Stimulated activated CD4-positive, alpha-beta T cell treated with anti-CD3 and anti-CD28 coated beads, Interleukin-12 subunit alpha, Interleukin-12 subunit beta, amount 100 ng/mL, for 48 hours (primary cell): ENCODE results near the gene SPAG7.

ENCODE experiments used
- DNase-seq, 3 donors: peaks; one replicate each; pipeline ENCODE4 v3.0.0-alpha.2; 2020; ENCODE audit warnings: low read depth in 2 of 3, low spot score in 1 of 3

SPAG7 gene

DNA sequence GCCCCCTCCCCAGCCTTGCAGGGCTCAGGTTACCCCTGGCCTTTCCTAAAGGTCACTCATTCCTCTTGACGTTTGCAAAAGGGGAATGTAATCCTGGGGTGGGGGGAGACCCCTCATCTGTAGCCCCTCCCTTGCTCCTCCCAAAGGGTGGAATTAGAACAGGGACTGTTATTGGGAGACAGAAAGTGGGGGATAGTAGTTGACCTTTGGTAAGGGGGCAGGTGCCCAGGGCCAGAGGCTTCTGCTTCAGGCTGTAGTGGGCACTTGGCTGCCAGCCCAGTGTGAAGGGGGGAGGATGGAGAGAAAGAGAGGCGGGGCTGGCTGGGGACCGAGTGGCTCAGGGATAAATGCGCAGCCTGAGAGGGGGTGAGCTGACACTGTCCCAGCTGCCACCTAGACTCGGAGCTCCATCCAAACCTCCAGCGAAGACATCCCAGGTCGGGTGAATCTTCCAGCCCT lies 16.8 kb downstream of the SPAG7 start, which contains the start of gene ENO3:
Gene ENO3, plus strand, starts transcription at position 374 of the 459 bp plus-strand sequence. CDS start 711 bp downstream, outside the sequence.
- no peak for DNase-seq

DNA sequence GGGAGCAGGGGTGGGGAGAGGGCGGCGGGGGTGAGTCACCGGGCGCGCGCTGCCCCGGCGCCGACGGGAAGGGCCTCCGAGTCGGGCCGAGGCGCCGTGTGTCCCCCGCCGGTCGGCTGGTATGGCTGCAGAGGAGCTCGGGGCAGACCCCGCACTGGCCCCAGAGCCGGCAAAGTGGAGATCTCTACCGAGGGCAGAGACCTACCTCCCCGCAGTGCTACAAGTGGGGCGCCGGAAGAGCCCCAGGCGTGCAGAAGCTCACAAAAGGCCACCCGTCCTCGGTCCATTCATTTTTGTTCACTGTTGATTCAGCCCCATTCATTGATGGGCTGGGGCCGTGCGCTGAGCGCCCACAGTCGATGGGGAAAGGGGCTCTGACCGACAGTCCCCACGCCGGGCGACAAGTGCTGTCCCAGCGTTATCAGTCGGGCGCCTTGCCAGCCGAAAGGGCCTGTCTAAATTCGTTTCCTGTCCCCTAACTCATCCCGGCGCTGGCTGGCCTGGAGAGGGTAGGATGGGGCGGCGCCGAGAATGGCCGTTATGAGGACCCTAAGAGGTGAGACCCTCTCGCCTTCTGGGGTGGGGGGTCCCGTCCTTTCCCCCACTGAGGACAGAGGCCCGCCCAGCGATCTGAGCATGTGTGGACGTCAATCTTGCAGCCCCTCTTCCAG lies 17.4 kb downstream of the SPAG7 start:
- peak in 1 of 3 donors; percentile 17 for DNase-seq

DNA sequence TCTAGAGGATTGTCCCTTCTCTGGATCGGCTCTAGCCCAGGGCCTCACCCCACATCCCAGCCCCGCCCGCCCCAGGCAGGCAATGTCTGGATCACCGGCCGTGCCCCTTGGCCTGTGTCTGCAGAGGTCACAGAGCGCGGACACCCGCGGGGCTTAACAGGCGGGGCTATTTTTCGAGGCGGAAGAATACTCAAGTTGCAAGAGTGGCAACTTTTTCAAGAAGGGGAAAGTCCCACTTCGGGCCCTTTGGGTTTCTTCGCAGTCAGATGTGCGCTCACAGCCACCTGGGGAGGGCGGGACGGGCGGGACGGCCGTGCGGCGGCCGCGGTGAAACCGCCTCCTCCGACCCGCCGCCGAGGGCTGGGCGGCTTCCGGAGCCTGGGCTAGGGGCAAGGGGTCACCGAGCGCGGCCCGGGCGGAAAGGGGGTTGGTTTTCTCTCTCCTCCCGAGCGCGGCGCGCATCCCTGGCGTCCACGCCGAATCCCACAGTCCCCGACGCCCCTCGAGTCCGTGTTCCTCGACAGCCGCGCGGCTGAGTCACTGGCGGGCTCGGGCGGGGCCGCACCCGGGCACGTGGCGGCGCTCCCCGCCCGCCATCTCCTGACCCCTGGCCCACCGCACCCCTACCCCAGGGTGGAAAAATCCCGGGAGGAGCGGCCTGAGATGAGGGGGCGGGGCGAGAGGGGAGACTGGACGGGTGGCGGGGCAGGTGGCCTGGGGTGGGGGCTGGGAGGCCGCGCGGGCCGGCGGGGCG lies 18.1 kb downstream of the SPAG7 start:
- DNase-seq = peak in 2 of 3 donors; percentile 66 to 74

DNA sequence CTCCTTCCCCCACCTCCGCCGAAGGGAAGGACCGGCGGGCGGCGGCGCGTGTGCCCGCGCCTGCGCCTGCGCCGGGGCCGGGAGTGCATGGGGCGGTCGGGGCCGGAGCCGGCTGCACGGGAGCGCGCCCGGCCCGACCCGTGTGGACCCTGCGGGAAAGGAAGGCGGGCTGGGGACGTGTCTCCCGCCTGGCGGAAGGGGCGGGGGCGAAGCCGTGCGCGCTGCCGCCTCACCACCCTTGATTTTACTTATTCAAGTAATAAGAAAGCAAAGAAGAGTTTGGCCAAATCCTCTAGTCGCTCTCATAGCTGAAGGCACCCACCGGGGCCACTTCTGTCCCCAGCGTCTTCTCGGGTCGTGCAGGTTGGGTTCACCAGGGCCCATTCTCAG lies 18.7 kb downstream of the SPAG7 start:
- peak in 2 of 3 donors; percentile 68 to 76 for DNase-seq

DNA sequence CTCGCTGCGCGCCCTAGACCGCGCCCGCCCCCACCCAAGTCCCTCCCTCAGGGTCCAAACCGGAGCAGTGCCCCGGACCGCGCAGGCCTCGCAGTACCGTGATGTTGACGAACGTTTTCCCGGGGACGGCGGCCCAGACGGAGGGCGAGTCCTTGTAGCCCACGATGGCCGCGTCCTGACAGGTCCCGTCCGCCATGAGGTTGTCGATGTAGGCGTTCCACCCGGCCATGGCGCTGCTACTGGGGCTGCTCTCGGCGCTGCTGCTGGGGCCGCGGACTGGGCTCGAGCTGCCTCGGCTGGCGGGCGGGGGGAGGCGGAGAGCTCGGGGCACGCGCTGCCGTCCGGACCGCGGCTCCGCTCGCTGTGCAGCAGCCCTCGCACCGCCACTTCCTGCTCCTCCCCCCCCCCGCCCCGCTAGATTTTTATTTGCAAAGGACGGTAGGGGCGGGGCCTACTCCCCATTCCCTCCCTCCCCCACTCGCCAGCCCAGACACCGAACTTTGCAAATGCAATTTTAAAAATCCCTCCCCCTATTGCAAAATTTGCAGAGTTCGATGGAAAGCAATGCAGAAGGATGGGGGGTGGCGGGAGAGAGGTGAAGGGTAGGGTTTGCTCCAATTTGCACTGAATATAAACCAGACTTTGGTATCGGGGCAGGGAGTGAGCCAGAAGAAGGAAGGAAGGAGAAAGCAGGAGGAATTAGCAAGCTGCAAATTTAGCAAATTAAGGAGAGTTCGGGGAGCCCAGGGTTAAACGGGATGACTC lies 19.3 kb downstream of the SPAG7 start, which contains the start of gene PFN1:
Gene PFN1, minus strand, starts transcription at position 365 of the 765 bp plus-strand sequence. Its CDS starts 136 bp downstream, at position 229.
- peak; percentile 88 to 90 (median 89) for DNase-seq

DNA sequence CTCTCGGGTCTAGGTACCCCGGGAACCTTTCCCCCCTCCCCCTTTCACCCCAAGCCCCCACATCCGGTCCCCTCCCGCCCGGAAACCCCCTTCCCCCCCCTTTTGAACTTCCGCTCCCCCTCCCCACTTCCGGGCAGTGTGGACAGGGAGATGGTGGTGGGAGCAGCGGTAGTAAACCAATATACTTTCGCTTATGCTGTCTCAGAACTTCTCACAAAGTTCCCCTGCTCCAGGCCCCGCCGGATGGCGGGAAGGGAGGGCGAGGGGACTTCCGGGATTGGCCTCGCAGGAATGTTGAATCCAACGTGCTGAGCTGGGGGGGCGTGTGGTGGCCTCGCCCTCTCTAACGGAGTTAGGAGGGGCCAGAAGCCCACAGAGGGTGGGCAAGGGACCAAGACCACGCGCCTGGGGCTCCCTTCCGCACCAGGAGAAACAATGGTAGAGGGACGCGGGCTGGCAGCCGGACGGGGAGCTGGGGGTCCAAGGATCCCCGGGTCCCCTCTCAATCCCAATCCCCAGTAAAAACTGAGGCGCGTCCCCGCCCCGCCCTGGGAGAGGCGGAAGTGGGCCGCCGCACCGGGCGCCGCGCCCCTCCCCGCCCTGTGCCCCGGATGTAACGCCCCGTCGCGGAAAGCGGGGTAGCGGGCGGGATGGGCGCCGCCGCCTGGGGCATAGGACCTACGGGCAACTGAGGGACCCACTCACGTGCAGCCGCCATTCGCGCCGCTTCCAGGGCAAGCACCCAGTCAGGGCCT lies 20.0 kb downstream of the SPAG7 start:
- DNase-seq = peak in 2 of 3 donors; percentile 62 to 63

DNA sequence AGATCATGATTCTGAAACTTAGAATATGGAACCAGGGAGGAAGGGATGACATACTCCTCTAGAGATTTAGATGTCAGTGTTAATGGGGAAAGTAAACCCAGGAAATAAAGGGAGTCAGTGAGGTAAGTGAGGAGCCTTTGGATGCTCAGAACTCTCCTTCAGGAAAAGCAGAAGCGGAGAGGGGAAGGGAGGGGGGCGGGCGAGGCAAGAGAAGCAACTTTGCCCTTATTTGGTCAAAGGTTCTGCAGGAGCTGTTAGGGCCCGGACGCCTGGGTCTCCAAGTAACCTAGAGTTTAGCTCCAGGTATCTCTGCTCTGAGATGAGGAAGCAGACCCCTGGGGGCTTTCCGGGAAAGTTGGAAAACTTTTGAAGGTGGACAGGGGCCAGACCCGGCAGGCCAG lies 20.6 kb downstream of the SPAG7 start:
- no peak for DNase-seq

DNA sequence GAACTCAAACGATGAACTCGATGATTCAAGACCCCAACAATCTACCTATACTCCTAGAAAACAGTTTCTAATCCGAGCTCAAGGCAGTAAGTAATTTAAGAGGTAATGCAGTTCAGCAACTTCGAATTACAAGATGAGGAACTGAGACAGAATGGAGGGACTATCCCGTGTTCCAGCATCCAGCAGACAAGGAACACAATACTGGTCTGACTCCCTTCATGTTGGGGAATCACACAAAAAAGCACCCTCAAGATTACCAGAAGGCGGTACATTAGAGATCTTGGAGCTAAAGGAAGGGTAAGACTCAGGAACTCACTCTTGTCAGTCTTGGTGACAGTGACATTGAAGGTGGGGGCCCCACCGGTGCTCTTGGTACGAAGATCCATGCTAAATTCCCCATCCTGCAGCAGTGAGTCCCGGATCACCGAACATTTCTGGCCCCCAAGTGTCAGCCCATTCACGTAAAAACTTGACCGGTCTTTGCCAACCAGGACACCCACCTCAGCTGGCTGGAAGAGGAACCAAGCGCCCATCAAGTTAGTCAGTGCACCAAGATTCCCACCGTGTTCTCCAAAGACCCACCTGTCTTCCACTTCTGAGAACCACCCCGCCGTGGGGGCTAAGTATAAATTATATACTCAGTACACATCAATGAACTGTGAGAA lies 21.2 kb downstream of the SPAG7 start:
- no peak for DNase-seq

DNA sequence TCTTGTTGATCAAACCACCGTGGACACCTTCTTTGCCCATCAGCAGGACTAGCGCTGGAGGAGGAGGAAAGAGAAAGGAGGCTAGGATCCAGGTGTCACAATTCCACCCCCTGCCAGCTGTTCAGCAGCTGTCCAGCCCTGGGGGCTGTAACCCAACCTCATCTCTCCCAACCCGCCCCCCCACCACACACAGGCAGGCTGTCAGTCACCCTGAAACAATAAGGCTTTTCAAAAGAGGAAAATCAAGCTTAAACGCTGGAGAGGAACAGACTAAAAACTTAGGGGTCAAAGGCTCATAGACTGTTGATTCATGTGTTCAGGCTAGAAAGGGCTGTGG lies 21.7 kb downstream of the SPAG7 start:
- DNase-seq = no peak

DNA sequence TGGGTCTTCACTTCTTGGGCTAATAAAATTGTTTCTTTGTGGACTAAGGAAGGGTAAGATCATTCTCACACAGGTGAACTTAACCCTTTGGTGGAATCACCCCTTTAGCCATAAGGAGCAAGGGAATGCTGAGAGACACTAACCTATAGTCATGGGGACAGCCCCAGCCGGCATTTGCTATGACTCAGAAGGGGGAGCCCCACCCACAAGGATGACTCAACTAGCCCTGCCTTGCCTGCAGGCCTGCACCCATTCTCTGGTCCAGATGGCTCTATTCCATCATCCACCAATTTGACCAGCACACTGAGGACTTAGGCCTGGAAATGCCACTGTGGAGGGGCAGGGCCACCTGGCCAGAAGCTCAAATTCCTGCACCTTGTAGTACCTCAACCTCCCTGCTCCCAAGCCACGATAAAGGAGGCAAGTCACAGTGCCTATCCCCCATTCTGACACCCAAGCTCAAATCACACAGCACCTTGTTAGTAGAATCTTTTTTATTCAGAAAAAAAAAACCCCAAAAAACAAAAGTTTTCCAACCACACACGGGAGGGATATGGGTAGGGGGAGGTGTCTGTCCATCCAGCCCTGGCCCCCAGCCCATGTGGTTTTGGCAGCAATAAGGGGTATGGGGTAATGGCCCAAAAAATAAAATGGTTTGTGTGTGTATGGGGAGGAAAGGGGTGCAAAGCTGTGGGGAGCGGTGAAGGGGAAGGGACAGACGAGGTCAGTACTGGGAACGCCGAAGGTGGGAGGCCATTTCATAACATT lies 22.3 kb downstream of the SPAG7 start:
- DNase-seq = peak; percentile 79 to 90 (median 80)

DNA sequence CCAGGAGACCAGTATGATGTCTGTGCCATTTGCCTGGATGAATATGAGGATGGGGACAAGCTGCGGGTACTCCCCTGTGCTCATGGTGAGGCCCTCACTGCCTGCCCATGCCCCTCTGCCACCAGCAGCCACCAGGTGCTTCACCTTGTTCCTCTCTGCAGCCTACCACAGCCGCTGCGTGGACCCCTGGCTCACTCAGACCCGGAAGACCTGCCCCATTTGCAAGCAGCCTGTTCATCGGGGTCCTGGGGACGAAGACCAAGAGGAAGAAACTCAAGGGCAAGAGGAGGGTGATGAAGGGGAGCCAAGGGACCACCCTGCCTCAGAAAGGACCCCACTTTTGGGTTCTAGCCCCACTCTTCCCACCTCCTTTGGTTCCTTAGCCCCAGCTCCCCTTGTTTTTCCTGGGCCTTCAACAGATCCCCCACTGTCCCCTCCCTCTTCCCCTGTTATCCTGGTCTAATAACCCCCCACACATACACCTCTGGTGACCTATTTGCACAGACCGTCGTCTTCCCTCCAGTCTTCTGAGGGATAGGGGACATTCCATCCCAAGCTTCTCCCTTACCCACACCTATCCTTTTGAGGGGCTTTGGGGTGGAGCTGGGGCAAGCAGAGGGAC lies 23.0 kb downstream of the SPAG7 start:
- peak in 1 of 3 donors; percentile 21 for DNase-seq

DNA sequence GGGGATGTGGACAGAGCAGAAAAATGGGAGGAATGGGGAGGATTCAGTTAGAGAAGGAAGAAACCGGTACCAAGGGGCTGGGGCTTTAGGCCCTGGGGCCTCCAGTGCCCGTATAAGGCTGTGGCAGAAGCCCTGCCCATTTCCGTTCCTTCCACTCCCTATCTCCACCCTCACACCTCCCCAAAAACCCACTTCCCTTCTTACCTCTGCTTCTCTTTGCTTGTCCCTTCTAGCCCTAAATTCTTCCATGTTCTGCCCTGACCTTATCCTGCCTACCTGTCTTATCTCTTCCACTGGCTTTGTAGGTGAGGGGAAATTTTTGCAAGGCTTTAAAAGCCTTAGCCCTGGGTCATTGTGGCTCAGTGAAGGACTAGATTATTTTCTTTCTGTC lies 23.5 kb downstream of the SPAG7 start:
- DNase-seq = peak in 2 of 3 donors; percentile 19 to 43

DNA sequence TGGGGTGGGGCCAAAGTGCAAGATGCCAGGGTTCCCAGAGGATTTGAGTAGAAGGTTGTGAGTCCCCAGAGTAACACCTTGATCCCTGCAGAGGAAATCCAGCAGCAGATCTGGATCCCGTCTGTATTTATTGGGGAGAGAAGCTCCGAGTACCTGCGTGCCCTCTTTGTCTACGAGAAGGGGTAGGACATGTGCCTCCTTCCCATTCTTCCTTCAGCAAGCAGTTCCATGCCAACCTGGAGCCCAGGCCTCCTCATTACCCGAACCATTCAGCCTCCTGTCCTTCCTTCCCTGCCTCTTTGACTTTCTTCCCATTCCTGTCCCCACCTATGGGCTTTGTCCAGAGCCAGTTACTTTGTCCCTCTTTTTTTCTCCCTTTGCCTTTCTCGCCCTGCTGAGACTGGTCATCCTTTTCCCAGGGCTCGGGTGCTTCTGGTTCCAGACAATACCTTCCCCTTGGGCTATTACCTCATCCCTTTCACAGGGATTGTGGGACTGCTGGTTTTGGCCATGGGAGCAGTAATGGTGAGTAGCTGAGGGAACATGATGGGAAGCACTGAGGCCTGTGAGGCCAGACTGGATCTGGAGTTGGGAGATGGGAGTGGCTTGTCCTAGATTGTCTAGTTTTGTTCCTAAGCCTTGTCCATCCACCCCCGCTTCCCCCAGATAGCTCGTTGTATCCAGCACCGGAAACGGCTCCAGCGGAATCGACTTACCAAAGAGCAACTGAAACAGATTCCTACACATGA lies 24.7 kb downstream of the SPAG7 start:
- no peak for DNase-seq

DNA sequence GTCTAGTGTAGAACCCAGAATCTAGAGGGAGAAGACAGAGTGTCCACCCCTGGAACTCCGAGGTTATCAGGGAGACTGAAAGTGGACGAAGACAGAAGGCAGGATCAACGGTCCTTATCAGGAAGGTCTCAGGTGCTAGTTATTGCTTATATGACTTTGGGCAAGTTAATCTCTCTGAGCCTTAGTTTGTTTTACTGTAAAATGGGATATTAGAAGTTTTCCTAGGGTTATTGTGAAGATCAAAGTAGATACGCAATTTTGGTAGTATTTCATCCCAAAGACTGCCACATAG lies 26.4 kb downstream of the SPAG7 start:
- no peak for DNase-seq

DNA sequence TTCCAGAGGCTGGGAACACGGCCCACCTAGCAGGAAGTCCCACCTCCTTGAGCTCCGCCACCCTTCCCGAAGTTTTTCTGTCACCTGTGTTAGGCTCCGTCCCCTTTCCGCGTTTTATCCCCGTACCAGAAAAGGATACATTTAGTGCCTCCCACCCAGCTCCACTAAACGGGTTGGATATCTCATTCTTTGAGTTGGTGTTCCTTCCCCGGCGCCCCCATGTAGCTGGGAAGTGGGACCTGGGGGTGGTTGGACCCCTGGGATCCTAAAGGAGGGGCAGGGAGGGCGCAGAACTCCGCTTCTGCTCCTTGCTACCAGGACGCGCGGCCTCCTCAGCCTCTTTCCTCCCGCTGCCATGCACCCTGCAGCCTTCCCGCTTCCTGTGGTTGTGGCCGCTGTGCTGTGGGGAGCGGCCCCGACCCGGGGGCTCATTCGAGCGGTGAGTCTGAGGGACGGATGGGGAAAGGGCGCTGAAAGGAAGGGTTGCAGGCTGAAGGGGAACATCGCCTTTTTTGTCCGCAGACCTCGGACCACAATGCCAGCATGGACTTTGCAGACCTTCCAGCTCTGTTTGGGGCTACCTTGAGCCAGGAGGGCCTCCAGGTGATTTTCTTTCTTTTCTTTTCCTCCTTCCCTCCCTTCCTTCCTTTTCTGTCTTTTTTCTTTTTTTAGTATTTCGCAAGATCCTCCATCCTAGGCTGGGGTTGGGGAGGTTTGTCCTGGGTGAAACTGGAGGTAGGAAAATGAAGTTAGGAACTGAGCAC lies 26.9 kb downstream of the SPAG7 start:
- peak in 1 of 3 donors; percentile 32 for DNase-seq

DNA sequence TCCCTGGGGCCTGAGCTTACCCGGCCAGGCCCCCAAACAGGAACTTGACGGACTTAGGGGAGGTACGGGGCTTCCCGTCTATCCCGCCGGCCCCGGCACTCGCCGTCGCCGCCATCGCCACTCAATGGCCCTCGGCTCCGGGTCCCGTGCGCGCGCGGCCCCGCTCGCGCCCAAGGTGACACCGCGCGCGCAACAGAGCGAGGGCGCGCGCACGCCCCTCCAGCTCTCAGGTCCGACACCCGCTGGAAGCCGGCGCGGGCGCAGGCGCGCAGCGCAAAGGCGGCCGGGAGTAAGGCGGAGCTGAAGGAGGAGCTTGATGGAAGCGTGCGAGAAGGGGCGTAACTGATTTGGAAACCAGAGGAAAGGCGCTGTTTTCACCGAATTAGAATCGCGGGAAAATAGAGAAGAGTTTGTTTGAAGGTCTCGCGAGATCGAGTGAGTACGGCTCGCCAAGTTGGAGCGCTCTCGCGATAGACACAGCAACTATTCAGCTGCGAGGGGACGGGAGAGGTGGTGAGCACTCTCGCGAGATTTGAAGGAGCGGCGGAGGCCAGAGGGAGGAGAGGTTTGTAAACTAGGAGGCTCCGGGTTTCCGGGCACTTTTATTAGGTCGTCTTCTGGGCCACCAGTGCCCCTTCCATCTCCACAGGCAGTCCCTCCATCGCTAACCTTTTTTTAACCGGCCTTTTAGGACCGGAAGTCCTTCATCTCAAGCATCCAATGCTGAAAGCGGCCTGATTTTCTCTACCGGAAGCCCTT lies 27.6 kb downstream of the SPAG7 start, which contains the start of the genes RNF167 and SLC25A11:
Gene RNF167, plus strand, starts transcription at position 473 of the 759 bp plus-strand sequence. CDS start 642 bp downstream, outside the sequence.
Gene SLC25A11, minus strand, starts transcription at position 251 of the 759 bp plus-strand sequence. Its CDS starts 136 bp downstream, at position 115.
- DNase-seq = peak; percentile 93 to 94 (median 93)

DNA sequence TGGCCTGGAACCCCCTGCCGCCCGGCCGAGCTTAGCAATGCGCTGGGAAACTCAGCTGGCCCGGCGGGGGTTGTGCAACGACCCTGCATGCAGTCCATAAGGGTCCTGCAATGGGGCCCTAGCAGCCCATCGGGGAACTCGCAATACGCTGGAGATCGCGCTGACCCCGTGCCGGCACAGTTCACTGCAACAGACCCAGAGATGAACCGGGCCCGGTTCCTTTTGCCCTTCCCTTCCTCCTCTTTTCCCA lies 28.1 kb downstream of the SPAG7 start:
- no peak for DNase-seq
